Effector CD8-positive, alpha-beta T cell (primary cell): ENCODE data around the gene ADARB2.

Source experiments
- DNase-seq: peaks from one replicate; lab custom pipeline; 2025; lab: John Stamatoyannopoulos, UW

ADARB2 gene

DNA sequence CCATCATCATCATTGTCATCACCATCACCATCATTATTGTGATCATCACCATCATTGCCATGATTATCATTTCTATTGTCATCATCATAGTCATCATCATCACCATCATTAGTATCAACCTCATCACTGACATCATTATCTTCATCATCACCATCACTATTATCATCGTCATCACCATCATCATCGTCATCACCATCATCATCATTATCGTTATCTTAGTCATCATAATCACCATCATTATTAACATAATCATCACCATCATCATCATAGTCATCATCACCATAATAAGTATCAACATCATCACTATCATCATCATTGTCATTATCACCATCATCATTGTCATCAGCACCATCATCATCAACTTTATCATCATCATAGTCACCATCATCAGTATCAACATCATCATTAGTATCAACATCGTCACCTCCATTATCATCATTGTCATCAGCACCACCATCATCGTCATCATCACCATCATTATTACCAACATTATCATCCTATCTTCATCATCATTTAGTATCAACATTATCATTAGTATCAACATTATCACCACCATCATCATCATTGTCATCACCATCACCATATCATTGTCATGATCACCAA lies 241.3 kb downstream of the ADARB2 start:
- DNase-seq, result no peak

DNA sequence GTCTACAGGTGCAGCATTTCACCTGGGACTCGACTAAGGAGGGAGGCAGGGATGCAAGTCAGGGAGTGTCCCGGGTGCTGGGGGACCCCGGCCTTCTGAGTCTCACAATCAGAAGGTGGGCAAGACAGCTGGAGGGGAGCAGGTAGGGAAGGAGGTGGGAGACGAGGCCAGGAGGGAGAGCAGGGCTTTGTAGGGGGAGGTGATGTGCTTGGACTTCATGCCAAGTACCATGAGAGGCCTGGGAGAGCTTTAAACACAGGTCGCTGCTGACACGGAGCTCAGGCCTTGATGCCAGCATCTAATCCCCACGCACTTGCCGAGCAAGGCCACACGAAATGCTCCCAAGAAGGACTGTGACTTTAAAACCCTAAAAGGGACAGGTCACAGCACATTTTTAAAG lies 244.7 kb downstream of the ADARB2 start:
- DNase-seq, result no peak

DNA sequence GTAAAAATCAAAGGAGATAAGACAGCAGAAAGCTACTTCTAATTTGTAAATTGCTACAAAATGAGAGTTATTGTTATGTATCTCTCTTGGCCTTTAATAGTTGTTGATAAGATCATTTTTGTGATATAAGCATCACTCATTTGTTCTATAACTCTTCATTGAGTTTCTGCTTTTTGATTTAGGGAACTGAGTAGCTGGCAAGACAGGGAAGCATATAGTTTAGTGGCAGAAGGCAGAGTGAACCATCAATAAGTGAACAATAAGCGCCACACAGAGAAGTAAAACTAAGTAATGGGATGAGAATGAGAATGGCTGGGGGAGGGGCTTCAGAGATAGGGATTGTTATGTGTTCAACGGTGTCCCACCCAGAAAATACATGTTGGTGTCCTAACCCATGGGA lies 245.4 kb downstream of the ADARB2 start:
- DNase-seq, result no peak

DNA sequence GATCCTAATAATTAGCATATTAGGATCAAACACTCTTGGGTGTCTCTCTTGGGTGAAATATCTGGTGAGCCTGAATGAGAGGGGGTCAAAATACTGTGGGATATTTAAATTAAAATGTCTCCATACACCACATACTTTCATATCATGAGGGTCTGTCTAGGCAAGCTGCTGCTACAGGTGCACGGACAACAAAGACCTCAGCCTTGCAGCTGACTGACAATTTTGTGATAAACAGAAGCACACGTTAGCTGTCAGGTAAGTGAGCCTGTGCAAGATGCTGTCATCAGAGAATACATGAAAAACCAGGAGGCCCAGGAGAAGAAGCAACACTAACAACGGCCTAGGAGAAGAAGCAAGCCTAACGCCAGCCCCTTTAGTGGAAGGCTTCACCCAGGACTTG lies 247.5 kb downstream of the ADARB2 start:
- no peak for DNase-seq

DNA sequence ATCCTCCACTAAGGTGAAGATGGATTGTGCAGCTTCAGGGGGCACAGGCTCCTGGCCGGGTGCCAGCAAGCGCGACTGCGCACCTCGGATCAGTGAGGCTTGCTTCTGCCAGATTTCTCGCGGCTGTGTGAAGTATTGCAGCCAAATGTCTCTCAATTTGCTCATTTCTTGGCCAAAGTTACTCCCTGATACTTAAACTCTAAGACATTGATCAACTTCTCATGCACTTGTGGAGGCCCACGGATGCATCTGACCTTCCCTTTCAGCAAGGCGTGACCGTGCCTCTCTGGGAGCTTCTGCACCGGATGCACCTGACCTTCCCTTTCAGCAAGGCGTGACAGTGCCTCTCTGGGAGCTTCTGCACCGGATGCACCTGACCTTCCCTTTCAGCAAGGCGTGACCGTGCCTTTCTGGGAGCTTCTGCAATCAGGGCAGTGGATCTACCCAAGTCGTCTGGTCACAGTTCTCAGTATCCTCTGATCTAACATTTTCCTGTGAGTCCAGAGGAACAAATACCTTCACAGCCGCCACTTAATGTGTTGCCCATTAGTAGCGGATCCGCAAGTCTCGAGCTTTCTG lies 248.3 kb downstream of the ADARB2 start:
- no peak for DNase-seq

DNA sequence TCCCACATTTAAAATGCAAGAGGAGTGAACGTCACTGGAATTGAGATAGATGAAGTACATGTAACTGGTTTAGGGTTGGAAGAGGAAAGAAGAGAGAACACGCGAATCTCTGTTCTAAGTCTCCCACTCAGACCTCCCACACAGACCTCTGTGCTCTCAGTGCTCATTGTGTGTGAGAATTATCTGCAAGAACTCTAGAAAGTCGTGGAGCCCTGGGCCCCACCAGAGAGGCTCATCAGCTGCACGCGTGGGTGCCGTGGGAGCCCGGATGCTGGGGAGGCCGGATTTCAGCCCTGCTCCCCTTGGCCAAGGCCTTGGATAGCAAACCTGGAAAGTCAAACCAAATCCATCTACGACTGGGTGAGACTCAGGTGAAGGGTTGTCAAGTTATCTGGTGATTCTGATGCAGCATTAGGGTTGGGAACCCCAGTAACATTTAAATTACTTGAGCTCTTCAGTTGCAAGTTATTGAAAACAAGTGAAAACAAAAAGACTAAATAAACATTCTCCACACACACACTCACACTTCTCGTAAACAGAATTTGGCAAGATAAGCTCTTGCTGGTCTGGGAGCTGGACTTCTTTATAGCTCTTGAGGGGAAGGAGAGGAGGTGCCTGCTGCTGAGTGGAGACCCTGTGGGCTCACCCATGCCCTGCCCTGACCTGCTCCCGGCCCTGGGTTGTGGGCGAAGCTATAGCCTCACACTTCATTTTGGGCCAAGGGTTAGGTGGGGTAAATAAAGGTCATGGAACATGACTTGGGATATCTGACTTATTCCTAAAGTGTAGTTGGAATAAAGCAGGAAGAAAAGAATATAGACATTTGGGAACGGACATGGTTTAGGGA lies 250.3 kb downstream of the ADARB2 start:
- no peak for DNase-seq

DNA sequence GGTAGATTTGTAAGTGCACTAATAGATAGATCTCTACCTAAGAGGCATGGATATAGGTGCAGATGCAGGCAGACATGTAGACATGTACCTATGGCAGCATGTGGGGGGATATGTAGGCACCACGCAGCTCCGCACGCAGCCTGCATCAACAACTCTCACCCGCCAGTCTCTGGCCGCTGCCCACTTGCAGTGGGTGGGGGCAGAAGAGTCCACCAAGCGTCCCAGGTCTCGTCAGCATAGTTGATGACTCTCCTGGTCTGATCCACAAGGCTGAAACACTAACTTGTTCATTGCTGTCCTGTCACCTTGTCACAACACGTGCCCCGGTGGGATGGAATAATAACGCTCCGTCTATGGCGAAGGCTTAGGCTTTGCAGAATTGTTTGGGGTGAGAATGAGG lies 252.0 kb downstream of the ADARB2 start:
- DNase-seq, result no peak

DNA sequence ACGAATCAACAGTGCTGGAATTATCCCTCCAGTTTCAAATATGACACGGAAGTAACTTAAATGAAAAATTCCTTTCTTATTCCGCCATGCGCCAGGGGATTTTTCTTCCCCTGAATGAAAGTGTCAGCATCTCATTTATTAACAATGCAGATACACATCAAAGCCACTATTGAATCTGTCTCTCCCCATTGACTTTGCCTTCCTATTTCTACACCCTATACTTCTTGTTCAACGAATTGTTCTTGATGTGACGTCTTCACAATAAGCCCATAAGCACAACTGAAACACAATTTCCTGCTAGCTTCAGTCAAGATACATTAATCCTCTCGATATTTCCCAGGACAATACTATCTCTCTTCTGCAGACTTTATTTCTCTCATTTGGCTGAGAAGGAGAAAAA lies 253.5 kb downstream of the ADARB2 start:
- DNase-seq, result no peak

DNA sequence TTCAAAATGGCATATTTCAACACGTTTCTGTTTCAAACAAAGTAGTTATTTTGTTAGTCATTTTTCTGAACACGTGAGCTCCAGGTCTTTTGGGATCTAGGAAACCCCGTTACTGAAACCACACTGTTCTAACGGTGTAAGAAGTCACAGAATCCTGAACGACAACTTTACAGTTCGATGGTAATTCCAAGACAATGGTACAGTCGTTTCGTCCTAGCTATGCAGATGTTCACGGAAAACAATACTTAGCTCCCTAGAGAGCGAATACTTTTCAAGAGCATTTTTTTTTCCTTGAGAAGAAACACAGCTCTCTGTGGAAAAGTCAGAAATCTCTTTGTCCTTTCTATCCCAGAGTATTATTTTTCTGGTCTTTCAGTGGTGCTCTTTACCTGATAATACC lies 254.1 kb downstream of the ADARB2 start:
- no peak for DNase-seq

DNA sequence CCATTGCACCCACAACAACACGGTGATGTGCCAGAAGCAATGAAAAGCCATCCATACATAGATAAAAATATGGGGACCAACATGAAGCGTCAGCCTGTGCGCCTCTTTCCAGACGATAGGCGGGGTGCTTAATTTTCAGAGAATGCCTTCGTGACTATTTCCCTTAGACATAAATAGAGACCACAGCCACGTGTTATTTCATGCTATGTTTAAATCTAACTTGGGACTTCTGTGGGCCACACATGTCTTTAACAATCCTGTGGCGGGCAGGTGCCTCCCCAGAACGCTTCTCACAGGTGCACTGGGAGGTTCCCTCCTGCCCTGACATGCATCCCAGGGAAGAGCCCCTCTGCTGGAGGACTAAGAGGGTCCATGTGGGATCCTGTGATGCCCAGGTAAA lies 259.7 kb downstream of the ADARB2 start:
- DNase-seq, result no peak

DNA sequence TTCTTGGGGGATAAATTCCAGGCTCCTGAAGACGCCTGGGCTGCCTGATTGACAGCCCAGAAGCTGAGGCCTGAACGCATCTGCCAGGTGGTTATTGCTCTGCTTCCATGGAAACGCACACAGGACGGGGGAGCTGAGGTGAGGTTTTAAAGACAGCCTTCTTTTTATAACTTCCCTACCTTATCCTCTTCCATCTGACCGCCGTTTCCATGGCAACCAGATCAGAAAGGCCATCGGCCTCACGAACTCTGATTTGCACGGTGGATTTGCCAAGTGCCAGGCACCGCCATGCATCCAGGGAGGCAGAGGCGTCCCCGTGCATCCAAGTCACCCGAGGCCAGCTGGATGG lies 260.9 kb downstream of the ADARB2 start:
- DNase-seq, result no peak

DNA sequence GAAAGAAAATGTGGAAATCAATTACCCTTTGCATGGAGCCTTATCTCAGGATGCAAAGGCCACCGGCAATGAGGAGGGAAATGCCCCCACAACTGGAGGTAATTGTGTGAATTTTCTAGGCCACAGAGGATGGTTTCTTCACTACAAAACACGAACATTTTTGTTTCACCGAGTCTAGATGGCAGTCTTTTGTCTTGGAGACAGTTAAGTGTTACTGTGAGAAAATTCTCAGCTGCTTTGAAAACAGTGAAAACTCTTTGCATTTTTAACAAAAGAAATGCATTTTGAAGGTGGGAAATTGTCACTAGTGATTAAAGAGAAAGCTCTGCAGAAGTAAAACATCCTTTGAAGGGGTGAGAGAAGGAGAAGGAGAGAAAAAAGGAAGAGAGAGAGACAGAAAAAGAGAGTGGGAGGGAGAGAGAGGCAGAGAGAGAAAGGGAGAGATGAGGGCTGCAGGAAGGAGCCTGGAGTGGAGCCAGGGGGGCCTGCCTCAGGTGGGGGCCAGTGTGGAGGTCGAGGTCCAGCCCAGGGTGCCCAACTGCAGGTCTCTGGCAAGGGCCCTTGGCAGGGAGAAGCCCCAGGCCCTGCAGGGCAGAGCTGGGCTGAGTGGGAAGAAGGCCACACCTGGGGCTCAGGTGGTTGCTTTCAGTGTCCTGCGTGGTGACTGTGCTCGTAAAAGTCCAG lies 261.4 kb downstream of the ADARB2 start:
- no peak for DNase-seq

DNA sequence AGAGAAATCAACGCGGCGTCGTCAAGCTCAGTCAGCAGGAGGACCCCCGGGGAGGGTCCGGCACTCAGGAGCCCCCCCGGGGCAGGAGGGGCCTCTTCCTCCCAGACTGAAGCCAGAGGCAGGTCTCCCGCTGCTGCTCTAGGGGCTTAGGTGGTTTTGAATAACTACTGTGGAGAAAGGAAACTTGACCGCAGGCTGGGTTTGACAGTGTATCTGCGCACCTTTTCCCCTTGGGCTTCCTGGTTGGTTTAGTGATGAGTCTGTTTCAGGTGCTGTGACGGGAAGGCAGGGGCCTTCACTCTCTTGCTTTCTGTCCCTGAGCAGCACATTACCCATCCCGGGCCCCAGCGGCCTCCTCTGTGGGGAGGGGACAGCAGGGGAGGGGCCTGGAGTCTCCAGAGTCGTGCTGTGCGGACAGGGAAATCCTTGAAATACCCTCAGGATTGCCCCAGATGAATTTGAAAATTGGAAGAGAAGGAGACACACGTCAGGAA lies 262.2 kb downstream of the ADARB2 start:
- no peak for DNase-seq

DNA sequence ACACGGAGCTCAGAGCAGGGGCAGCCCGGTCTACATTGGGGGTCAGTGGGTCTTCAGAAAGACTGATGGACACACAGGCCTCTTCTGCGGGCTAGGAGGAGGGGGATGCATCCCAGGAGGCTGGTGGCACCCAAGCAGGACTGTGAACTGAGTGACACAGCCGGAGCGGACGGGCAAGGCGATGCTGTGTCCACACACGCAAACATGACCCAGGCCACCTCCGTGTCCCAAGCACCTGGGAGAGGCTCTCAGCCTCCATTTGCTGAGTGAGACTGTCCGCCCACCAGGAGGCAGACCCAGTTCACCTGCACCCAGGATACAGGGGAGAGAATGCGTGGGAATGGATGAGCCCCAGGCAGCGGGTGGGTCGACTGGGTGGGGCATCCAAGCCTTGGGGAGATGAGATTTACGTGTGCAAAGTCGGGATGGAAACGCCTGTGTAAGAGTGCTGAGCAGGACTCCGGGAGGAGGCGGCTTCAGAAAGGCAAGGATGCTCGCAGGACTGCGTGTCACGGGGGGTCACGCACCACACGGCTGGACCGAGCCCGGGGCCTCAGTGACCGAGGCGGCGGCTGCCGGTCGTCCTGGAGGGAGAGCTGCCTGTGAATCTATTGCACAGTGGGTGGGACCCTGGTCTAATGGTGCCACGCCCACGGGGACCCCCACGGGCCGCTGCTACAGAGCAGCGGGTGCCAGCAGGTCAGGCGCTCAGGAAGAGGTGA lies 262.8 kb downstream of the ADARB2 start:
- no peak for DNase-seq

DNA sequence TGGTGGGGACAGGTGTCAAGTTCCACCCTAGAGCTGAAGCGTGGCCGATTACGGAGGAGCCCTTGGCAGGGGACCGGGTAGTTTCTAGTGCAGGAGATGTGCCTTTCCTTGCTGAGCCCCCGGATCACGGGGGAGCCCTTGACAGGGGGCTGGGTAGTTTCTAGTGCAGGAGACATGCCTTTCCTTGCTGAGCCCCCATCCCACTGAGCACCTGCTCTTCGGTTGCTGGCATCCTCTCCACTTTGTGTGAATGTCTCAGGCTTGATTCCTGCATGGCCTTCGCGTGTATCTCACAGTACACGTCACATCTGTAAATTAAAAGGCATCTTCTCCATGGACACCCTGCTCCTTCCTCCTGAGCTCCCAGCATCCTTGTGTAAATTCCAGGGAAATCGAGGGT lies 263.5 kb downstream of the ADARB2 start:
- DNase-seq, result no peak

DNA sequence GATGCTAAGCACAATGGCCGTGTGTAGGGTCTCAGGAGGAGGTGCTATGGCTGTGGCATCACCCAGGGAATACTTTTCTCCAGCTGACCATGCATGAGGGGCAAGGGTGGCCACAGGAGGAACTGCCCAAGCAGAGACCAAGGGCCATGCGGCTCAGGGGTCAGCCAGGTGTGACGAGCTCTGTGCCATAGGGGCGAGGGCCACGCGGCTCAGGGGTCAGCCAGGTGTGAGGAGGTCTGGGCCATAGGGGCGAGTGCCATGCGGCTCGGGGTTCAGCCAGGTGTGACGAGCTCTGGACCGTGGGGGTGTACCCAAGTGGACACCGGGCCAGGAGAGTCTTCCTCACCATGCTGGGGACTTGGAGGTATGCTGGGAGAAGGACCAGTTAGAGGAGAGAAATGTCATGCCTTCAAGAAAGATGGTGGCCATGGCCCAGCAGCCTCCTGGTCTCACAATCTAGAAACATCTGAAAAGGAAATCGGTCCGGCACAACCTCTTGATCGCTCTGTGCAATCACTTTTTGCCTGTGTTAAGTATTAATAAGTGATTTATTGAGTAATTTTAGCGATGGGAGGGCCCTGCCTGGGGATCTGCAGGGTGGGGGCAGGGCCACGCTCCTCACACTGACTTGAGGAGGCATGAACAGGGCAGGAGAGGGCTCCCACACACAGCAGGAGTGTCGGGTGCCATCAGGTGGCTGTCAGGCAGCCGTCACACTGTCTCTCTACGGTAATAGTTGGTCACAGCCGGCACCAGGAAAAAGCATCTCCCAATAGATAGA lies 265.0 kb downstream of the ADARB2 start:
- no peak for DNase-seq

DNA sequence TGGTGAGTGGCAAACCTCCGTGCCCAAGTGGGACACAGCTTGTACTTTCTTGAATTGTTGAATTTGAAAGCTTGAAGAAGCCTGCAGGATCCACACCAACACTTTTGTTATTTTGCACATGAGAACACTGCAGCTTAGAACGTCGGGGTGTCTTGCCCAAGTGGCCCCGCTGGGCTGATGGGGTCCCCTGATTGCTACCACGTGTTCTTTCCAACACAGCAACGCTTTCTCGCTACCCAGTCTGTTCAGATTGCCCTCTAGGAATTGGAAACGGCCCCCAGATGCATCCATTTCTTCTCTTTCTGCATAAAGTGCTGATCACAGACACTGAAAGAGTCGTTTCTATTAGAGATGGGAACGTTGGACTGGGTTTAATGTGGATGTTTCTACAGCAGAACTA lies 268.5 kb downstream of the ADARB2 start:
- no peak for DNase-seq

DNA sequence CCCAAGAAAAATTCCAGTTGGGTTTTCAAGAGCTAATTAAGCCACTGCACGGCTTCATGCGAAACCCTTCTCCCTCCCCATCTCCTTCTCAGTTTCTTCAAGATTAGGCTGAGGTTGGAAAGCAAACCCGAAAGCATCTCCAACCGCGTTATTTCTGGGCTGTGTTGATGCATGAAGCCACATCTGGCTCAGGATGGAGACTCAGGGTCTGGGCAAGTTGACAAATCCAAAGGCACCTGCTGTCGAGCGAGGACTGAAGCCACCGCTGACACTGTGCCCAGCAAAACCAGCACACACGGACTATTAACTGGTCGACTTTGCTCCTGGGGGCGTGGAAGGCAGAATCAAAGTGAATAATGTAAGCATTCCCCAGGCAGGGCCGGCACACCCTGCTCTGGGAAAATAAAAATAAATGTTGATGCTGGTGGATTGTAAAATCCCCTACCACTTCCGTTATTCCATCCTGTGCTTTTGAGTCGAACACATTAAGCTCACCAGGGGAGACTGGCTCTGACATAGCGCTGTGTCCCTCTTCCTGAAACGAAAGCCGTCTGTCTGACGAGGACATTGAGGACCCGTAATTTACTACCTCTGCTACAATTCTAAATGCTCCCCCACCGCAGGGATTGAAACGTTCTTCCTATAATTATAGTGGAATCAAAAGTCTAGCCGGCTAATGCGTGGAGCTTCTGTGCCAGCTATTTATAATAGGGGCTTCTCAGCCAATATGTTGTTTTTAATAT lies 269.8 kb downstream of the ADARB2 start:
- DNase-seq, result no peak

DNA sequence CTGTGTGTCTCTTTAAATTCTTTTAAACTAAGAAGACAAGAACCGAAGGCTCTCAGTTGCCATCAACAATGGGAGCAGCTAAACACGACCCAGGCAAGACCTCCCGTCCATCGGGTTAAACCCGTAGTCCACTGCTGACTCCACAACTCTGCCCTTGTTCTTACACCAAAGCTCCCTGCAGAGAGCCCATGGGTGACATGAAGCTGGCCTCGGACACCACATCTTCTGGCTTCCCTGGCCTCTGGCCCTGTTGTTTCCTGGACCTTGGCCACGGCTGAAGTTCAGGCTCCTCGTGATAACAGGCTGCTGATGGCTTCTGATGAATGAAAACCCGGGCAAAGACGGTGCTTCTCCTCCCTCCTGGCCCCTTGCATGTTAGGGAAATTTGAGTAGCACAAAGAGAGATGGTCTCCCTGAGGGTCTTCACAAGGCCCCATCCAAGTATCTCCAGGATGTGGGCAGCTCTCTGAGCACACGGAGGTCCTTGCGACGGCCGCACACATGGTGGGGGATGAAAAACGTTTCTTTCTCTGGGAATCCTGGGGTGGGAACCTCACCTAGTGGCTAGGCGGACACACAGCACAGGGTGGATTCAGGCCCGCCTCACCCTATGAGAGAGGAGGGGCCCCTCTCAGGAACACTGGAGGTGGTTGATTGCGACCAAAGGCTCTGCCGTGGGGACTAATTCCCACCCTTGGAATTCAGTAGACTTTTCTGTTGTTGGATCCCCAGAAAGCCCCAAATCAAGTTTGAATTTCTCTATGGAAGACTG lies 271.1 kb downstream of the ADARB2 start:
- DNase-seq, result no peak

DNA sequence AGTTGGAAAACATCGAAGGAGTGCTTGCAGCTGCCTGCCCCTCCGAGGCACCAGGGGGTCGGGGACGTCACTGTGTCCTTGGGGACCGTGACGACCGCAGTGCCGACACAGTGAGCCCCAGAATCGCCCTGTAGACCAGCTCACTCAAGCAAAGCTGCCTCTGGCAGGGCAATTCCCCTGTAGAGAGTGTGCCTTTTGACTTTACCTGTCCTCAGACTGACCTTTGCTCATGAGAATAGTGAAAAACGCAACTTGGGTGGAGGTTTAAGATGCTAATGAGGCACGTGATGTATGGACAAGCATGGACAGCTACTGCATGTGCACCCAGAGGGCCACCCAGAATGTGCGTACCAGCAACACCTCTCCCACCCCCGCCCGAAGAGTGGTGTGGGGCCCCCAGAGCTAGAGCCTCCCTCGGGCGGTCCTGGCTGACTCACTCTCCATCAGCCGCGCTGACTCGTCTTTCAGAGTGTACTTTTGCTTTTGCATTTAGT lies 271.9 kb downstream of the ADARB2 start:
- DNase-seq, result no peak
